ENCODE measurements around the gene IRAK2. TPM values are rescaled to one million over a fixed set of nuclear protein-coding genes. Genes with fewer than 3 reads are reported as not detected.
A peak's percentile ranks its signal among the peaks of the same experiment; 100 is the strongest.

IRAK2 gene
- total and polyA plus RNA-seq, 5 donors = 0.63 to 1.5 (median 1.4) TPM

GRCh38 chr3:10206166-10206511 is 41.4 kb downstream of the IRAK2 start:
- no peaks in the 10 kb centered on the region for H3K4me1 ChIP-seq (ENCODE audit: control insufficient read depth, insufficient read depth, low read length)
- H3K9me3 ChIP-seq (ENCODE audit: control insufficient read depth, low read length) = no peaks in the 10 kb centered on the region
- DNase-seq = no peak
- H3K27ac ChIP-seq (ENCODE audit: low read length) = no peak overlapping the region
- WGBS = 72% methylated on average over 5 of the region's 5 CpGs
- H3K27me3 ChIP-seq (ENCODE audit: control insufficient read depth, insufficient read depth) = no peaks in the 10 kb centered on the region
- no peak overlapping the region for H3K4me3 ChIP-seq (ENCODE audit: low read length)
- intact Hi-C loops (cut with DNase I) = no loop called here
- peak in 1 of 2 donors; percentile 28 for ATAC-seq

- H3K4me1 ChIP-seq (ENCODE audit: control insufficient read depth, insufficient read depth, low read length) = no peaks in the 10 kb centered on the region
- intact Hi-C loops (cut with DNase I) = no loop called here
- DNase-seq = no peak
- no peak overlapping the region for H3K27ac ChIP-seq (ENCODE audit: low read length)
- no peak overlapping the region for H3K4me3 ChIP-seq (ENCODE audit: low read length)
- H3K9me3 ChIP-seq (ENCODE audit: control insufficient read depth, low read length) = no peaks in the 10 kb centered on the region
- ATAC-seq = no peak
- 80% methylated on average over 9 of the region's 9 CpGs for WGBS
- no peaks in the 10 kb centered on the region for H3K27me3 ChIP-seq (ENCODE audit: control insufficient read depth, insufficient read depth)
These were observed 48.6 kb downstream of the IRAK2 start for GRCh38 chr3:10213156-10213792.

GRCh38 chr3:10215578-10216368 is 51.1 kb downstream of the IRAK2 start:
- no peak for ATAC-seq
- Histone ChIP-seq H3K4me3 (ENCODE audit: low read length) (no peak overlapping the region), H3K27me3 (ENCODE audit: control insufficient read depth, insufficient read depth) (no peaks in the 10 kb centered on the region), H3K27ac (ENCODE audit: low read length) (no peak overlapping the region), H3K4me1 (ENCODE audit: control insufficient read depth, insufficient read depth, low read length) (no peaks in the 10 kb centered on the region), H3K9me3 (ENCODE audit: control insufficient read depth, low read length) (no peaks in the 10 kb centered on the region)
- 83% methylated on average over 6 of the region's 6 CpGs for WGBS
- DNase-seq = no peak
- intact Hi-C loops (cut with DNase I) = no loop called here

- ATAC-seq (no peak), DNase-seq (no peak)
- WGBS = 81% methylated on average over 3 of the region's 3 CpGs
- Histone ChIP-seq H3K4me3 (ENCODE audit: low read length) (no peak overlapping the region), H3K27ac (ENCODE audit: low read length) (no peak overlapping the region), H3K27me3 (ENCODE audit: control insufficient read depth, insufficient read depth) (no peaks in the 10 kb centered on the region), H3K9me3 (ENCODE audit: control insufficient read depth, low read length) (no peaks in the 10 kb centered on the region), H3K4me1 (ENCODE audit: control insufficient read depth, insufficient read depth, low read length) (no peaks in the 10 kb centered on the region)
- intact Hi-C loops (cut with DNase I) = no loop called here
These were observed 52.6 kb downstream of the IRAK2 start for GRCh38 chr3:10217359-10217758.

- 77% methylated on average over 9 of the region's 9 CpGs for WGBS
- H3K27me3 ChIP-seq (ENCODE audit: control insufficient read depth, insufficient read depth) = no peaks in the 10 kb centered on the region
These were observed 55.0 kb downstream of the IRAK2 start for GRCh38 chr3:10219737-10220136.

GRCh38 chr3:10223676-10224639 is 59.2 kb downstream of the IRAK2 start:
- no peak overlapping the region for H3K4me3 ChIP-seq (ENCODE audit: low read length)
- H3K4me1 ChIP-seq (ENCODE audit: control insufficient read depth, insufficient read depth, low read length) = no peaks in the 10 kb centered on the region
- H3K27me3 ChIP-seq (ENCODE audit: control insufficient read depth, insufficient read depth) = no peaks in the 10 kb centered on the region
- DNase-seq (no peak), ATAC-seq (no peak)
- no peak overlapping the region for H3K27ac ChIP-seq (ENCODE audit: low read length)
- intact Hi-C loops (cut with DNase I) = loop anchor here in 3 of 4 donors (2.0 to 10.0 kb wide), 2 partner anchors 59 kb away; partner anchors contain the start of gene IRAK2 (in 3 of the 3)
- 85% methylated on average over 10 of the region's 10 CpGs for WGBS
- H3K9me3 ChIP-seq (ENCODE audit: control insufficient read depth, low read length) = no peaks in the 10 kb centered on the region

More at GRCh38 chr3:10219737-10220136, 55.0 kb downstream of the IRAK2 start:
- no peaks in the 10 kb centered on the region for H3K4me1 ChIP-seq (ENCODE audit: control insufficient read depth, insufficient read depth, low read length)
- intact Hi-C loops (cut with DNase I) = loop anchor here in 2 of 4 donors (10.0 kb wide), 1 partner anchor 55 kb away; the partner anchor contains the start of gene IRAK2 (in 2 of the 2)
- no peak for ATAC-seq
- DNase-seq = no peak
- no peaks in the 10 kb centered on the region for H3K9me3 ChIP-seq (ENCODE audit: control insufficient read depth, low read length)
- no peak overlapping the region for H3K4me3 ChIP-seq (ENCODE audit: low read length)
- no peak overlapping the region for H3K27ac ChIP-seq (ENCODE audit: low read length)

GRCh38 chr3:10224794-10225665 is 60.3 kb downstream of the IRAK2 start:
- no peaks in the 10 kb centered on the region for H3K27me3 ChIP-seq (ENCODE audit: control insufficient read depth, insufficient read depth)
- no peak overlapping the region for H3K4me3 ChIP-seq (ENCODE audit: low read length)
- peak; percentile 89 to 91 for ATAC-seq
- DNase-seq = peak; percentile 63 to 85 (median 84)
- H3K4me1 ChIP-seq (ENCODE audit: control insufficient read depth, insufficient read depth, low read length) = no peaks in the 10 kb centered on the region
- H3K9me3 ChIP-seq (ENCODE audit: control insufficient read depth, low read length) = no peaks in the 10 kb centered on the region
- whole genome bisulfite sequencing = 54% methylated on average over 4 of the region's 4 CpGs
- H3K27ac ChIP-seq (ENCODE audit: low read length) = no peak overlapping the region
- intact Hi-C loops (cut with DNase I) = loop anchor here in 2 of 4 donors (10.0 kb wide), 1 partner anchor 60 kb away; the partner anchor contains the start of gene IRAK2 (in 2 of the 2)

- WGBS = 72% methylated on average over 10 of the region's 10 CpGs
- DNase-seq = no peak
- ATAC-seq = no peak
- H3K4me3 ChIP-seq (ENCODE audit: low read length) = no peak overlapping the region
- no peak overlapping the region for H3K27ac ChIP-seq (ENCODE audit: low read length)
- no peaks in the 10 kb centered on the region for H3K4me1 ChIP-seq (ENCODE audit: control insufficient read depth, insufficient read depth, low read length)
- H3K27me3 ChIP-seq (ENCODE audit: control insufficient read depth, insufficient read depth) = no peaks in the 10 kb centered on the region
- intact Hi-C loops (cut with DNase I) = loop anchor here in 2 of 4 donors (10.0 kb wide), 1 partner anchor 61 kb away; the partner anchor contains the start of gene IRAK2 (in 2 of the 2)
- H3K9me3 ChIP-seq (ENCODE audit: control insufficient read depth, low read length) = no peaks in the 10 kb centered on the region
These were observed 61.6 kb downstream of the IRAK2 start for GRCh38 chr3:10226293-10226692.

- ATAC-seq = peak in 1 of 2 donors; percentile 43
- Histone ChIP-seq H3K27ac (ENCODE audit: low read length) (no peak overlapping the region), H3K4me3 (ENCODE audit: low read length) (no peak overlapping the region), H3K9me3 (ENCODE audit: control insufficient read depth, low read length) (no peaks in the 10 kb centered on the region), H3K4me1 (ENCODE audit: control insufficient read depth, insufficient read depth, low read length) (no peaks in the 10 kb centered on the region), H3K27me3 (ENCODE audit: control insufficient read depth, insufficient read depth) (no peaks in the 10 kb centered on the region)
- DNase-seq = no peak
- intact Hi-C loops (cut with DNase I) = loop anchor here in 2 of 4 donors (10.0 kb wide), 1 partner anchor 64 kb away; the partner anchor contains the start of gene IRAK2 (in 2 of the 2)
- WGBS = 77% methylated on average over 4 of the region's 4 CpGs
These were observed 63.7 kb downstream of the IRAK2 start for GRCh38 chr3:10228248-10228950.
